H1 (cell line): Measurements from ENCODE around the gene PPP2R3A. TPM values are rescaled to one million over a fixed set of nuclear protein-coding genes. Genes with fewer than 3 reads are reported as not detected.

Experiments used
- CTCF ChIA-PET: fragments of 300-600 bp; sonication (Branson Sonifier 250); formaldehyde crosslinking; loops from one replicate; lab custom pipeline; 2021; ENCODE audit not compliant: partially characterized antibody; lab: Charles Lee
- POLR2A ChIA-PET: fragments of 300-600 bp; sonication (Branson Sonifier 250); formaldehyde crosslinking; loops from one replicate; lab custom pipeline; 2021; ENCODE audit warnings: inconsistent platforms; ENCODE audit not compliant: partially characterized antibody; lab: Charles Lee
- DNase-seq, 2 experiments: peaks; one replicate each; pipeline versions ENCODE4 v3.0.0 to v3.0.0-alpha.2; 2010 to 2022; ENCODE audit warnings: low spot score in 2 of 2, low read depth in 1 of 2, mixed read lengths in 1 of 2
- FAIRE-seq: peaks from 2 replicates; lab custom pipeline; 2011; peaks lifted over from hg19 to GRCh38; lab: Jason Lieb, UNC
- H2AFZ ChIP-seq: 2 replicates; pipeline ENCODE4 v1.8.1; 2012; ENCODE audit warnings: low read length, inconsistent platforms
- H2AK5ac ChIP-seq: 2 replicates; pipeline ENCODE4 v1.6.1; 2013; ENCODE audit warnings: low read depth, low read length
- H2BK120ac ChIP-seq: replicated peaks from 2 replicates; pipeline ENCODE3; 2013; ENCODE audit warnings: low read depth, low read length, inconsistent platforms
- H2BK12ac ChIP-seq: 2 replicates; pipeline ENCODE4 v1.6.1; 2013; ENCODE audit warnings: low read depth, low read length
- H2BK15ac ChIP-seq: 2 replicates; pipeline ENCODE4 v1.6.1; 2013; ENCODE audit warnings: low read length
- H2BK20ac ChIP-seq: 2 replicates; pipeline ENCODE4 v1.6.1; 2013; ENCODE audit warnings: low read length
- H2BK5ac ChIP-seq: 2 replicates; pipeline ENCODE4 v1.6.1; 2013; ENCODE audit warnings: low read depth, low read length
- H3K14ac ChIP-seq: 2 replicates; pipeline ENCODE4 v1.6.1; 2013; ENCODE audit warnings: inconsistent platforms; ENCODE audit not compliant: insufficient read length
- H3K18ac ChIP-seq: 2 replicates; pipeline ENCODE4 v1.6.1; 2013; ENCODE audit warnings: low read length; ENCODE audit errors: extremely low read depth
- H3K23ac ChIP-seq: 2 replicates; pipeline ENCODE4 v1.6.1; 2013; ENCODE audit warnings: inconsistent platforms; ENCODE audit not compliant: insufficient read length
- H3K23me2 ChIP-seq: 2 replicates; pipeline ENCODE4 v1.6.1; 2013; ENCODE audit warnings: low read depth, low read length
- H3K27ac ChIP-seq: 2 replicates; pipeline ENCODE4 v1.6.1; 2011; ENCODE audit warnings: low read depth, low read length, inconsistent platforms
- H3K27me3 ChIP-seq, 4 experiments: replicated peaks in 1 of 4; 1 replicate in 1 of 4; 2 replicates in 3 of 4; pipeline versions ENCODE4 v1.6.1 to v1.8.1; 2011 to 2013; ENCODE audit warnings: low read length in 3 of 4, mild to moderate bottlenecking in 3 of 4, inconsistent platforms in 2 of 4, mixed read lengths in 2 of 4, moderate library complexity in 1 of 4; ENCODE audit not compliant: control insufficient read depth in 3 of 4, insufficient read depth in 3 of 4; ENCODE audit errors: extremely low read depth in 1 of 4
- H3K36me3 ChIP-seq, 4 experiments: 2 replicates each; pipeline versions ENCODE4 v1.6.1 to v1.8.1; 2011 to 2013; ENCODE audit warnings: mild to moderate bottlenecking in 4 of 4, low read length in 3 of 4, moderate library complexity in 2 of 4, control low read depth in 1 of 4, inconsistent platforms in 1 of 4; ENCODE audit not compliant: insufficient read depth in 4 of 4, control insufficient read depth in 2 of 4
- H3K4ac ChIP-seq: replicated peaks from 2 replicates; pipeline ENCODE3; 2013; ENCODE audit warnings: low read length, low read depth, mixed read lengths, inconsistent platforms; ENCODE audit not compliant: insufficient read length
- H3K4me1 ChIP-seq, 4 experiments: replicated peaks in 1 of 4; 1 replicate in 1 of 4; 2 replicates in 3 of 4; pipeline versions ENCODE4 v1.6.1 to v1.8.1; 2011 to 2013; ENCODE audit warnings: low read length in 3 of 4, inconsistent platforms in 2 of 4, mixed read lengths in 1 of 4; ENCODE audit not compliant: insufficient read depth in 4 of 4, control insufficient read depth in 3 of 4
- H3K4me2 ChIP-seq, 2 experiments: 2 replicates each; pipeline versions ENCODE4 v1.6.1 to v1.8.1; 2011 to 2013; ENCODE audit warnings: low read depth in 2 of 2, low read length in 2 of 2, control low read depth in 1 of 2, inconsistent platforms in 1 of 2, mild to moderate bottlenecking in 1 of 2; ENCODE audit not compliant: insufficient read depth in 1 of 2
- H3K4me3 ChIP-seq, 4 experiments: fragments of 200-600, 300-600 bp in 1 of 4; sonication (generic), shearing (Covaris generic), sonication (Bioruptor Twin) in 1 of 4; 2 replicates each; pipeline versions ENCODE4 v1.5.1 to v1.8.1; 2011 to 2016; ENCODE audit warnings: low read length in 4 of 4, low read depth in 3 of 4, control low read depth in 2 of 4, inconsistent platforms in 2 of 4, mild to moderate bottlenecking in 2 of 4, mixed read lengths in 1 of 4, moderate library complexity in 1 of 4; ENCODE audit not compliant: insufficient read depth in 2 of 4; ENCODE audit errors: extremely low read depth in 1 of 4
- H3K56ac ChIP-seq: replicated peaks from 2 replicates; pipeline ENCODE3; 2013; ENCODE audit warnings: low read depth, mild to moderate bottlenecking, mixed read lengths, low read length, inconsistent platforms; ENCODE audit not compliant: insufficient read length
- H3K79me1 ChIP-seq: 2 replicates; pipeline ENCODE4 v1.6.1; 2013; ENCODE audit warnings: low read depth, low read length, control low read depth
- H3K79me2 ChIP-seq, 2 experiments: 2 replicates each; pipeline versions ENCODE4 v1.6.1 to v1.8.1; 2012 to 2013; ENCODE audit warnings: low read length in 2 of 2, mild to moderate bottlenecking in 2 of 2, inconsistent platforms in 1 of 2; ENCODE audit not compliant: insufficient read depth in 2 of 2, control insufficient read depth in 1 of 2
- H3K9ac ChIP-seq, 4 experiments: replicated peaks in 1 of 4; 1 replicate in 1 of 4; 2 replicates in 3 of 4; pipeline versions ENCODE4 v1.6.1 to v1.8.1; 2011 to 2013; ENCODE audit warnings: low read depth in 3 of 4, low read length in 3 of 4, control low read depth in 2 of 4, mild to moderate bottlenecking in 2 of 4, moderate library complexity in 2 of 4, inconsistent platforms in 1 of 4; ENCODE audit errors: extremely low read depth in 1 of 4
- H3K9me3 ChIP-seq, 2 experiments: 2 replicates each; pipeline versions ENCODE4 v1.6.1 to v1.8.1; 2012 to 2013; ENCODE audit warnings: mild to moderate bottlenecking in 2 of 2, moderate library complexity in 2 of 2, control low read depth in 1 of 2, inconsistent platforms in 1 of 2, low read depth in 1 of 2, low read length in 1 of 2, mixed read lengths in 1 of 2; ENCODE audit not compliant: insufficient read depth in 2 of 2
- H4K20me1 ChIP-seq, 2 experiments: replicated peaks in 1 of 2; 2 replicates each; pipeline versions ENCODE3 to v1.8.1; 2011 to 2013; ENCODE audit warnings: inconsistent platforms in 2 of 2, low read length in 2 of 2, mild to moderate bottlenecking in 1 of 2; ENCODE audit not compliant: insufficient read depth in 2 of 2, control insufficient read depth in 1 of 2
- H4K5ac ChIP-seq: 2 replicates; pipeline ENCODE4 v1.6.1; 2013; ENCODE audit warnings: low read length, low read depth, mixed read lengths, inconsistent platforms; ENCODE audit not compliant: insufficient read length
- H4K8ac ChIP-seq: 2 replicates; pipeline ENCODE4 v1.8.0; 2013; ENCODE audit warnings: mild to moderate bottlenecking, moderate library complexity, low read length, inconsistent platforms; ENCODE audit not compliant: insufficient read depth; ENCODE audit errors: extremely low read depth
- H4K91ac ChIP-seq: replicated peaks from 2 replicates; pipeline ENCODE3; 2013; ENCODE audit warnings: low read length, mixed read lengths, inconsistent platforms; ENCODE audit not compliant: insufficient read length
- ASH2L ChIP-seq: fragments of 200-600, 300-600 bp; sonication (generic); IDR thresholded peaks from one replicate; pipeline ENCODE4 v1.7.1; 2017; ENCODE audit warnings: low read length
- WGBS, 2 experiments: shearing (Covaris generic) in 1 of 2; methylation state at CpG; one replicate each; pipeline versions ENCODE4 v1.1.6 to v1.1.7; 2013 to 2015; ENCODE audit warnings: low lambda C conversion rate in 2 of 2, mixed read lengths in 2 of 2, inconsistent platforms in 1 of 2, low coverage in 1 of 2, missing lambda C conversion rate in 1 of 2; ENCODE audit not compliant: insufficient replicate concordance in 2 of 2, insufficient coverage in 1 of 2, insufficient read length in 1 of 2; ENCODE audit errors: extremely low coverage in 1 of 2, missing lambda C conversion rate in 1 of 2; 5-methylcytosine and 5-hydroxymethylcytosine counted together
- polyA plus RNA-seq, 7 experiments: library from polyadenylated mRNA; depleted of rRNA in 3 of 7; stranded (reverse) in 5 of 7; unstranded in 2 of 7; fragments of >200 nt in 5 of 7; fragments of 200-250 nt in 2 of 7; gene quantifications; 1 replicate in 5 of 7; 2 replicates in 1 of 7; 4 replicates in 1 of 7; pipeline versions ENCODE4 v1.2.1 to v1.2.3, GENCODE V29; 2011 to 2013; ENCODE audit warnings: missing spikeins in 2 of 7, mixed read lengths in 2 of 7
- total RNA-seq: library from RNA; stranded (reverse); fragmentation: NEBNext Ultra II Directional; extraction: Animal tissue kit (Norgen Biotek cat#: 25700); gene quantifications from 2 replicates; pipeline ENCODE4 v1.2.1, GENCODE V29; 2021
- TF ChIP-seq, protein P1 (sequence below): IDR thresholded peaks from 2 replicates; pipeline ENCODE4 v1.6.1; 2011; ENCODE audit warnings: low read depth, mild to moderate bottlenecking, low read length; ENCODE audit not compliant: insufficient read depth

The PPP2R3A gene
- total and polyA plus RNA-seq, 2 of the 8 experiments (the other 6 are each of a cell fraction or from before 2014, with no cell fraction given): 4.1 to 15.2 TPM

DNA sequence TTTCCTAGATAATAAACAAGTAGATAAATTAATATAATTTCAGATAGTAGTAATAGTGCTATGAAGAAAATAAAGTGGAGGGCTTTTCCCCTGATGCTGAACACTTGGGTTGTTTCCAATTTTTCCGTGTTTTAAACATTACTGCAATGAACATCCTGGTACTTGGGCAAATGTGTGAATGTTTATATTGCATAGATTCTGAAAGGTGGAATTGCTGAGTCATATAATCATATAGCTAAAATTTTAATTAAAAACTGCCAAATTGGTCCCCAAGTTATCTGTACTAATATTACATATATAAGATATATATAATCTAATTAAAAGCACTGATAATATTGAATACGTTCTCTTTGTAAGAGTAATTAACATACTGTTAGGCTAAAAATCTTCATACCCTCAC, 10.0 kb downstream of the PPP2R3A start:
- Histone ChIP-seq H3K27me3 (no peaks in the 10 kb centered on the region), H4K5ac (no peak overlapping the region), H3K79me1 (peaks cover 2% of the 10 kb centered on the region; the same call in 1 of the 2 replicates), H3K4me1 (peaks cover 0 to 4% (median 3%) of the 10 kb centered on the region in 4 experiments; a peak in 2 of 7 replicates), H4K20me1 (no peaks in the 10 kb centered on the region), H3K56ac (no peak overlapping the region), H2AK5ac (no peak overlapping the region), H2BK15ac (no peak overlapping the region), H2BK120ac (no peak overlapping the region), H3K14ac (no peak overlapping the region), H3K9ac (no peak overlapping the region), H3K4me3 (no peak overlapping the region), H3K4me2 (no peak overlapping the region), H3K36me3 (no peaks in the 10 kb centered on the region), H3K9me3 (no peaks in the 10 kb centered on the region), H3K27ac (no peak overlapping the region), H2AFZ (no peak overlapping the region), H2BK20ac (no peak overlapping the region), H2BK5ac (no peak overlapping the region), H2BK12ac (no peak overlapping the region), H4K91ac (no peak overlapping the region), H3K79me2 (peaks cover 0 to 61% of the 10 kb centered on the region in 2 experiments; a peak in 3 of 4 replicates), H3K4ac (no peak overlapping the region), H3K23ac (no peak overlapping the region), H4K8ac (no peak overlapping the region), H3K23me2 (no peaks in the 10 kb centered on the region), H3K18ac (no peak overlapping the region)
- WGBS, 2 experiments: 68% methylated on average over 2 of the region's 2 CpGs; no CpG with 5 or more reads in 1 of the 2 experiments
- no peak for FAIRE-seq
- TF ChIP-seq, protein P1, sequence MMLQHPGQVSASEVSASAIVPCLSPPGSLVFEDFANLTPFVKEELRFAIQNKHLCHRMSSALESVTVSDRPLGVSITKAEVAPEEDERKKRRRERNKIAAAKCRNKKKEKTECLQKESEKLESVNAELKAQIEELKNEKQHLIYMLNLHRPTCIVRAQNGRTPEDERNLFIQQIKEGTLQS: no peak
- TF ChIP-seq ASH2L: no peak
- DNase-seq: no peak
- POLR2A ChIA-PET: interaction anchor here (2.5 kb wide), 1 partner anchor 9 kb away, joined by 10 read pairs; the partner anchor contains the start of gene PPP2R3A
- CTCF ChIA-PET: interaction anchor here (0.6 kb wide), 1 partner anchor 239 kb away, joined by 3 read pairs; no protein-coding TSS in a partner anchor
